Measurements from ENCODE around the gene SERTAD2.

Gene SERTAD2

DNA sequence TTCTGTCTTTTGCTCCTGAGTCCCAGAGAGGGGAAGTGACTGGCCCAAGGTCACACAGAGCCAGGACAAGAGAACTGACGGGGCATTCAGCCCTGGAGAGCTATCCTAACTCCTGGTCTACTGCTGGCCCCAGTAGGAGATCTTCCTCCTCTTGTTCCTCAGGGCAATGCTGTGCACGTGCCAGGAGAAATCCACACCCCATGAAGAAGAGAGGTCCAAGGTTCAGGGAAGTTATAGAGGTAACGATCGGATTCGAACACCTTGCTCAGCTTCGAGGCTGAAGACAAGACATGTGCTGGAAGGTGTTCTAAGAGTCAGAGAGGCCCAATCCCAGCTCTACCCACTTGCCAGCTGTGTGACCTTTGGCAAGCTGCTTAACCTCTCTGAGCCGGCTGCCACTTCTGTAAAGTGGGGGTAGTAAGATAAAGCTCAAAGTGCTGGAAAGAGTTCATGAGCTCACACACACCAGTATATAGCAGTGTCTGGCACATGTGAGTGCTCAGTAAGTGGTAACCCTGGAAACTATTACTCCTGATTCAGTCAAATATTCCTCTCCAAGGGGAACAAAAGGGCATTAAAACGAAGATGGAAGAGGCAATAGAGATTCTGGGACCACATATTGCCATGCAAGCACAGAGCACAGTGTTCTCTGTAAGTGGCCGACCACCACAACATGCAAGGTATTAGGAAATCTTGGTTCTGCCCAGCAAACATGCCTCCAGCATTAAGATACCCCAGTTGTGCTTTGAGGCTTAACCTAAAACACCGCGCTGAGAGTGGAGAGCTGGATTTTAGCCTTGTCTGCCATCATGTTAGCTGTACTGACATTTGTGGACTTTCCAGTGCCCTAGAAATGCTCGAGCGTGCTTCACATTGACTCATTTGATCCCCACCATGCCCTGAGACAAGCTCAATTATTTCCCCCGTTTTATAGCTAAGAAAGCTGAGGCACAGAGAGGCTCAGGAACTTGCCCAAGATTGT, 25.6 kb downstream of the SERTAD2 start:
- DNase-seq (ENCODE audit: low read depth): no peak

DNA sequence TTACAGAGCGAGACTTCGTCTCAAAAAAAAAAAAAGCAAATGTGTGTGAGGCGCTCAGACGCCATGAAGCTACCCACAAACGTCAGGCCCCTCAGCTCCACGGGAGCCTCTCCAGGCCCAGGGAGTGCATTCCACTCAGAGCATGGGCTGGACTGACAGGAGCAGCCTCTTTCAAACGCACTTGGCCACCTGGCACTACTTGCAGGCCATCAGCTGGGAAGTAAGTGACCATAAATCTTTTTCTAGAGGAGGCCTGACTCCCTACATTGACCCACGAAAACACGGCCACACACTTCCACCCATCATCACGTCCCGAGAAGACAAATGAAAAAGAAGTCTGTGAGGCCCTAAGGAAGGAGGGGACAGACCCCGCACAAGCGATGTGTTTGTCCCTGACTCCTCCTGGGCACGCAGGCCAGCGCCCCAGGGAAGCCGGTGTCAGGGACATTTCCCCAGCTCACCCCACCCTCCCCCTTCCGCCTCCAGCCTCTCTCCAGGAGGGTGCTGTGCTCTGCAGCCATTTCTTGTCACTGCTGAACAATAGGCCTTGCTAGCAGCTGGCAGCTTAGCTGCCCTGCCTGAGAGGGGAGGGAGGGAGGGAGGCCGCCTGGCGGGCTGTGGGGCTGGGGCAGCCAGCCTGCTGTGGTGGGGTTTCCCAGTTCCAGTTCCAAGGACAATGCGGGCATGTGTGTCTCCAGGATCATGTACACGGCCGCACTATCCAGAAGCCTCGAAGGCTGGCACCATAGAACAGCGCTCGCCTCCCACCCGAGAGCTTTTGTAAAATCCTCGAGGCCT, 26.6 kb downstream of the SERTAD2 start:
- DNase-seq (ENCODE audit: low read depth): no peak

DNA sequence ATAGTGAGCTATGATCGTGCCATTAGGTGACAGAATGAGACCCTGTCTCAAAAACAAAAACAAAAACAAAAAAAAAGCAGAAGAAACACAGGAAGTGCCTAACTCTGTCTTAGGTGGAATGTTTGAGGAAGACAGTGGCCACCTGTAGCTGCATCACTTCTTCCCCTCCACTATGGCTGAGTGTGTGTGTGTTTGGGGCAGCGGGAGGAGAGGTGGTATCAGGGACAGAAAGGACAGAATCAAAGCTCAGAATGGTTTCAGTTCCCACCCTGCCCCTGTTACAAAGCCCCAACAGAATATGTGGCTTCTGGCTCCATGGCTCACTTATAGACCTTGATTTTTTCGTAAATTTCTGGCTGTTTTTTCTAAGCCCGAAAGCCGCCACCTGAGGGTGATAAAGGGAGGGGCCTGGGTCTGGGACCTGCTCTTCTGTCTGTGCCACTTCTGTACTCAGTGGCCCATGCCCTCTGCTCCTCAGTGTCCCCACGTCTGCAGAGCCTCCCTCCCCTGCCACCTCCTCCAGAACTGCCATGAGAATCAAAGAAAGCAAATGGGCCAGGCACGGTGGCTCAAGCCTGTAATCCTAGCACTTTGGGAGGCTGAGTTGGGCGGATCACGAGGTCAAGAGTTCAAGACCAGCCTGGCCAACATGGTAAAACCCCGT, 27.4 kb downstream of the SERTAD2 start:
- DNase-seq (ENCODE audit: low read depth): no peak

DNA sequence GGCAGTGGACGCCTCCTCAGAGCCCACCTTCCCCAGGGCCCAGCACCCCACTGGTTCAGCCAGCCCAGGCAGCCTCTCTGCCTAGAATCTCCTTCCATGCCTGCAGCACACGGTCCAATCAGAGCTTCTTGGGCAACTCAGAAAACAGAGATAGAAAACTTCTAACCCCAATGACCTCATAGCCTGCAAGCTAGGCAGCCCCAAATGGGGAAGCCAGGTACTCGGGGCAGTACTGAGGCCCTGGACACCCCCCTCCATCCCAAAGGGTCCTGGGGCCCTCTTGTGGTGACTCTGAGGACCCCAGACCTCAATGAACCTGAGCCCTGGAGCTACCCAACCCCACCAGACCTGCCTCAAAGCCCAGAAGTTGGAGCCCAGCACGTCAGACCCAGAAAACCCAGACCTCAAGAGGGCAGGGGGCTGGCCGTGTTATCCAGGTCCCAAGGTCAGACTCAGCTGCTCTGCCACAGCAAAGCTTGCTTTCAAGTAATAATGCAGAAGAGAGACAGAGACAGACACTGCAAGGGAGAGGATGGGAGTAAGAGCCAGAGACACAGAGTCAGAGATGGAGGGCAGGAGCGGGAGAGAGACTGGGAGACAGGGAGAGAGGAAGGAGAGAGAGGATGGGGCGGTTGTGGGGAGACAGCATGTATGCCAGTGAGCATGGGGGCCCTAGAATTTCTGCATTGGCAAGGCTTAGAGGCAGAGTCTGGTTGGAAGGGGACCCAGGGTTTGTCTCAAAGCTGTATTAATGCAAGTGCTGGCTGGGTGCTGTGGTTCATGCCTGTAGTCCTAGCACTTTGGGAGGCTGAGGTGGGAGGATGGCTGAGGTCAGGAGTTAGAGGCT, 28.2 kb downstream of the SERTAD2 start:
- no peak for DNase-seq (ENCODE audit: low read depth)

DNA sequence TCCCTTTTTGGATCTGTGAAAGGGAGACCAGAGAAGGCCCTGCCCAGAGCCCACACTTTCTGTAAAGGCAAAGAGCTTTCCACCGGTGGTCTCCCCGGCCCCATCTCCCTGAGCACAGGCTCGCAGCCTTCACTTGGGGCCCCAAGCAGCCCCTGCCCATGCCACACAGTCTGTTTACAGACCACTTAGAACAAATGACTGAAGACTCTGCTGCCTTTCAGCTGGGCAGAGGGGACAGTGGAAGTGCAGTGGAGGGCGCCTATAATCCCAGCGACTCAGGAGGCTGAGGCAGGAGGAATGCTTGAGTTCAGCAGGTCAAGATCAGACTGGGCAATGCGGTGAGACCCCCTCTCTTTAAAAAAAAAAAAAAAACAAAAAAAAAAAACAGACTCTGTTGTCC, 28.9 kb downstream of the SERTAD2 start:
- no peak for DNase-seq (ENCODE audit: low read depth)

DNA sequence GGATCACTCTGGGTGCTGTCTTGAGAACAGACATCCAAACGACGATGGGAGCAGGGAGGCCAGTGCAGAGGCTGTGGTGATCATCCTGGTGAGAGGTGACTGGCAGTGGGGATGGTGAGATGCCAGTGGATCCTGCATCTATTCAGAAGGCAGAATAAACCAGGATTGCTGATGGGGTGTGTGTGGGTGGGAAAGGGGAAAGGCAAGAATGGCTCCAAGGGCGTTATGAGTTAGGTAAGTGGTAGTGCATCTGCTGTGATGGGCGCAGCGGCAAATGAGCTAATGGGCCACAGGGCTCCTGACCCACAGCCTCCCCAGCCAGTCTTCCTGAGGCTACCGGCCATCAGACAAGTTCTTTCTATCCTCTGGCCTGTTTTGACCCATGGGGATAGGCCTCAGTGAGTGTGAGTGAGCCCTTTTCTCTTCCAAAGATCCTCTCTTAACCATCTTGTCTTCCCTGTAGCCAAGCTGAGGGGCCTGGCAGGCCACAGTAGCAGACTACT, 29.6 kb downstream of the SERTAD2 start:
- DNase-seq (ENCODE audit: low read depth): no peak

DNA sequence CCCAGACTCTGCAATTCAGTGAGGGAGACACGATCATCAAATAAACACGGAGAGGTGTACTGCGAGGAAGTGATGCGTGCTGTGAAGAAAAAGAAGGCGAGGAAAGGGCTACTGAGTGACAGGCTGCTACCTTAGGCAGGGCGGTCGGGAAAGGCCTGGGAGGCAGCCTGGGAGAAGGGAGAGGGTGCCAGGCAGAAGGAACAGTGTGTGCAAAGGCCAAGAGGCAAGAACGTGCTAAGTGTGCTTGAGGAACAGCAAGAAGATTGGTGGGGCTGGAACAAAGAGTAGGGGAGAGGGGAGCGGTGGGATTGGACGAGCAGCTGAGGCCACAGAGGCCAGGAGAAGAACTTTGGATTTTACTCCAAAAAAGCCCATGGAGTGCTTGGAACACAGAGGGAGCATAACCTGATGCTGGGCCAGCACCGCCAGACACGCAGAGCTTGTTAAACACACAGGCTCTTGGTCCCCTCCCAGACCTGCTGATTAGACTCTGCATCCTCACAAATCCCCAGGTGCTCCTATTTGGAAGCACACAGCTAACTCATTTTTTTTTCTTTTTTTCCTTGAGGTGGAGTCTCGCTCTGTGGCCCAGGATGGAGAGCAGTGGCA, 30.4 kb downstream of the SERTAD2 start:
- no peak for DNase-seq (ENCODE audit: low read depth)

DNA sequence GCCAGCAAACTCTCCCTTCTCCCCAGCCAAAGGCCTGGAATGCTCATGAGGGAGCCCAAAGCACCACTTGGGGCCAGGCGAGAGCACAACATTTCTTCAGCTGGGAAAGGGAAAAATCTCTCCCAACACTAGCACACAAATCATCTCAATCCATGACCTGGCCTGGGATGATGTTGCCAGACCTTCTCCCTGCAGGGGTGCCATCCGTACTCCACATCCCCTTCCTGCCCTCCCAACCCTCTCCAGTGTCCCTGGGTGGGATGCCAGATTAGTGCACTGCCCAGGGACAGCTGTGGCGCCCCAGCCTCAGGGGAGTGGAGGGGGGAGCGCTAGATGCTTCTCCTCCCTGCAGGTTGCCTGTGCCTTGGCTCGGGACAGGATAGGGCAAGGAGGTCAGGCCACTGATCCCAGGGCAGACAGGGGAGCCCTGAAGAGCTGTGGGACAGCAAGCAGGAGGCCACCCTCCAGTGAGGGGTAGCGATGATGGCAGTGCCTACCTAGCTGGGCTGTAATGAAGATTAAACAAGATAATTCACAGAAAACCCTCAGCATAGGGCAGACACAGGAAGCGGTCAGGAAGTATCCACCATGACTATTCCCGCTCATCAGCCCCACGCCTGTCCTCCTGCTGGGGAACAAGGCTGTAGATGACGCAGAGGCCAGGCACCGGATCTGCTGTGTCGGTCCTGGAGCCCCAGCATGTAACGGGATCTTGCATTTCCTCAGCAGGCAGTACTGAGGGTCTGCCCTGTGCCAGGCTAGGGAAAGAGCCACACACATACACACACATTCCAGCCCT, 31.1 kb downstream of the SERTAD2 start:
- DNase-seq (ENCODE audit: low read depth): no peak

DNA sequence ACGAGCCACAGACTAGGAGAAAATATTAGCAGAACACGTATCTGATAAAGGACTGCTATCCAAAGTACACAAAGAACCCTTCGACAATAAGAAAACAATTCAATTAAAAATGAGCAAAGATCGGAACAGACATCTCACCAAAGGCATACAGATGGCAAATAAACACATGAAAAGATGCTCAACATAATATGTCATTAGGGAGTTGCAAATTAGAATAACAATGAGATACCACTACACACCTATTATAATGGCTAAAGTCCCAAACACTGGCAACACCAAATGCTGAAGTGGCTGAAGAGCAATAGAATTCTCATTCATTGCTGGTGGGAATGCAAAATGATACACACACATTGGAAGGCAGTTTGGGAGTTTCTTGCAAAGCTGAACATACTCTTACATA, 33.1 kb downstream of the SERTAD2 start:
- DNase-seq (ENCODE audit: low read depth): no peak

DNA sequence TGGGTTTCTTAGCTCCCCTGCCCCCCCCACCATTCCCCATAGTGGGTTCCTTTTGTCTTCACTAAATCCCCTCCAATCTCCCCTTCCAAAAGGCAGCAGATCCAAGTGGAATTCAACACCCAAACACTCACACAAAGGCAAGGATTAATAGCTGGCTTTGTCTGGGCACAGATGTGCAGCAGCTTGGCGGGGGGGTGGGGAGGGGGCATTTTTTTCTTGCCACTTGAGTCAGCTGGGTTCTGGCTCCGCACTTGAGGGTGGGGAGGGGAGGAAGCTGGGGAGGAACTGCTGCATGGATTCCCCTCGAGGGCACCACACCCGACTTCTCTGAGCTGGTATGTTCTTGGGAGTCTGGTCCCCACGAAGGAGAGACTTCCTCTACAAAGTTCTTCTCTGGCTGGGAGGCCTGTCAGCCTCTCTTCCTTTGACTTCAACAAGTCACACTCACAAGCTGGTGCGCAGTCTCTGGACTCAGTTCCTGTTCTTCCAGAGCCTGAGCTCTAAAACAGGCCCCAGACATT, 36.0 kb downstream of the SERTAD2 start:
- no peak for DNase-seq (ENCODE audit: low read depth)

DNA sequence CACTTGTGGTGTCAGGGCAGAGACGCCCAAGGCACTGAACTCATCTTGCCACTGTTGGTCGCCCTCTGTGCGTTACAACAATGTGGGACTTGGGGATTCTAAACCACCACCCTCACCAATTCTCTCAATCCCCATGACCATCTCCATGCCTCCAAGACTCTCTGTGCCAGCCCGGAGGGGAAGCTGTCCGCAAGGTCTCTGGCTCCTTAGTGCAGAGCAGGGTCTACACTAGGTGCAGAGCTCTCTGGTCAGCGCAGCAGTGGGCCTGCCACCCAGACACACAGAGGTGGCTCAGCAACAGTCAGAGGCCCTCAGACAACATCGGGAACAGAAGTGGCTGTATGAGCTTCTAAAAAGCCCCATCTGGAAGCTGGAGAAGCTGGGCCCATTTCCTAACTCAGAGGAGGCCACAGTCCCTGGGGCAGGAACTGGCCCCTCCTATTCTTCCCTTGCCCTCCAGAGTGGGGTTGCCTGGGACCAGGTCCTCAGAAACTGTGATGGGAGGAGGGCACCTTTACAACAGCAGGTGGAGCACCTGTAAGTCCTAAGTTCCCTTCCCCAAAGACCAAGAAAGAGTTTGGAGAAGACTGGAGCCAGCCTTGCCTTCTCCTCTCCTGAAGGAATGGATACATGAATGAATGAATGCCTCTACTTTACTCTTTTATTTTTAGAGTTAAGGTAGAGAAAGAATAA, 37.7 kb downstream of the SERTAD2 start:
- DNase-seq (ENCODE audit: low read depth): no peak

DNA sequence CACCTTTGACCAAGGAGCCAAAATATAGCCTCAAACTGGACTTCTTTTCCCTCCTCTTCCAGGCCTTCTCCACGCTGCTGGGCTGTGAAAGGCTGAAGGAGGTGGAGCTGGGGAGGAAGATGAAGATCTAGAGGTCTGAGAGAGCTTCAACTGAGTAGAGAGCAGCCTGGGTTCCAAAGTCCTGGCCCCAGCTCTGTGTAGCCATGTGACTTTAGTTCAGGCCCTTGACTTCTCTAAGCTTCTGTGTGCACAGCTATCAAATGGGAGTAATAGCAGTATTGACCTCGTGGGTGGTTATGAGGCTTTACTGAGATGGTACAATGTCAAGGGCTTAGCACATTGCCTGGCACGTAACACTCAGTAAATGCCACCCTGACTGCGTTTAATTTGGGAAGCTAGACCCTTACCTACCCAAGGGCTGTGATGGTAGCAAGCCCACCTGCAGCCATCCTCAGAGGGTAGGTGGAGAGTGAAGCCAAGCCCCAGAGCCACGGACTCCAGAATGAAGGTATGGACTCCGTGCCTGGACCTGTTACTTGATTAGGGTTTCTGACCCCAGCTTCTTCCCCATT, 38.4 kb downstream of the SERTAD2 start:
- DNase-seq (ENCODE audit: low read depth): no peak

DNA sequence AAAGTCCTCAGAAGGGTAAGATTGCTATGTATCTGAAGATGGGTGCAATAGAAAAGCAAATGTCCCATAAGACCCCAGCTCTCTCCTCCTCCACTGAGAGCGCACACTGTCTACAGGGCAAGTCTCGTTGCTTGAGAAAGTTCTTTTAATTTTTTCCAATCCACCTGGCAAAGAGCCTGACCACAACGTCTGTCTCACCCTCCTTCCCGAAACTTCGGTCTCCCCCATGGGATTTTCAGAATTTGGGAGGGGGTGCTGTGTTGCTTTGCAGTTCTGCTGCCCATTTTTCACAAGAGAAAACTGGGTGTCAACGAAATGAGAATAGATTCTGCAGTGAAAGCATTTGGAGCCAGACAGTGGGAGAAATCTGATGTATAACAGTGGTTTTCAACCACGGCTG, 40.4 kb downstream of the SERTAD2 start:
- no peak for DNase-seq (ENCODE audit: low read depth)

DNA sequence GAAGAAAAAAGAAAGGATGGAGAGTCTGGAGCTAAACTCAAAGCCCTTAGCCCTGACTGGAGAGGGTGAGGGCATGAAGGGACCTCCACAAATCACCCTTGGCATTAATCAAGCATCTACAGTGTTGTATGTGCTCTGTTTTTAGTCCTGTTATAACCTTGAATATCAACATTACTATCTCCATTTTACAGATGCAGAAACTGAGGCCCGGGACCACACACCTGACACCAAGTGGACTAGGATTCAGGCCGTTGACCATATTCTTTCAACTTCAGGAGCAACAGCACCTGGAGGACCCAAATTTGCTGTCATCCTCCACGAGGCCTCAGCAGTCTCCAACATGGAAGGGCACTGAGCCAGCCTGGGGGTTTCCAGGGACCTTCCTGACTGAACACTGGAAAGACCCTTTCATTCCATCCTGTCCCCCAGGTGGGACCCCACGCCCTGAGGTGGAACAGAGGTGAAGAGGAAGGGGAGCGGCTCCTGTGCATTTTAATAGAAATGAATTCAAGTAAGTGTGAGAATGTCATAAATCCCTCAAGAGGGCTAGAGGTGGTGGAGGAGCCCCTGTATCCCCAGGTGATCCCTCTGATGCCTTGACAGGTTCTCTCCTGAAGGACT, 41.0 kb downstream of the SERTAD2 start:
- no peak for DNase-seq (ENCODE audit: low read depth)

DNA sequence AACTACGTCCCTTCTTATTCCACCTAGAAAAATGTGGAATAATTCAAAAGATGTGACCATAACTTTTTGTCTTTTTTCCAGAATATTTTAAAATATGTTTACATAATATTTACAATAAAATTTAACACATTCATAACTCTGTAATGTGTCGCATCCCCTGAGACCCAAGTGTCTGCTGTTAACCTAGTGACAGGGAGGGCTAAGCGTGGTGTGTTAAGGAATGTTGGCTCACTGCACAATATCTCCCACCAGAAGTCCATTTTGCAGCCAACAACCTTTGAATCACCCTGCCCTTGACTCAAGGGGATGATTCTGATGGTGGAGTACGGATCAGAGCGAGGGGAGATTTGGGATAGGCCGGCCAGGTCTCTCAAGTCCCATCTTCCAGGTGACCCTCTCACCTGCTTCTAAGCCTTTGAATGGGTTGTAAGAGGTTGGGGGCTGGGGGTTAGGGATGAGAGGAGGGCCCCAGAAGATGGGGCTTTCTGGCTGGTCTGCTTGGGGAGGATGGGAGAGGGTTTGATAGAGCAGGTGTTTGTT, 43.3 kb downstream of the SERTAD2 start:
- DNase-seq (ENCODE audit: low read depth): no peak

DNA sequence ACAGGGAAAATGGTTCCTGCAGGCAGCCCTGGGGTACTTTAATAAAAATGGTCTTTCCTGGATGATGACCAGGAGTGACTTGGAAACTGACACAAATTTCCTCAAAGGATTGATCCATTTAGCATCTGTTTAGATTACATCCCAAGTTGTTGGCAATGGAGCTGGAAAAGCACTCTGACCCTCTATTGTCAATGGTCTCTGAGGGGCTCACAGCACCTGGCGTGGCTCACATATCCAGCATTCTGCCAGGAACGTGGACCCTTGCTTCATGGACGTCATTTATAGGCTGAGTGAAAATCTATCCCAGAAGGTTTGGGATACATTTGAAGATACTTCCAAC, 43.8 kb downstream of the SERTAD2 start:
- DNase-seq (ENCODE audit: low read depth): no peak

DNA sequence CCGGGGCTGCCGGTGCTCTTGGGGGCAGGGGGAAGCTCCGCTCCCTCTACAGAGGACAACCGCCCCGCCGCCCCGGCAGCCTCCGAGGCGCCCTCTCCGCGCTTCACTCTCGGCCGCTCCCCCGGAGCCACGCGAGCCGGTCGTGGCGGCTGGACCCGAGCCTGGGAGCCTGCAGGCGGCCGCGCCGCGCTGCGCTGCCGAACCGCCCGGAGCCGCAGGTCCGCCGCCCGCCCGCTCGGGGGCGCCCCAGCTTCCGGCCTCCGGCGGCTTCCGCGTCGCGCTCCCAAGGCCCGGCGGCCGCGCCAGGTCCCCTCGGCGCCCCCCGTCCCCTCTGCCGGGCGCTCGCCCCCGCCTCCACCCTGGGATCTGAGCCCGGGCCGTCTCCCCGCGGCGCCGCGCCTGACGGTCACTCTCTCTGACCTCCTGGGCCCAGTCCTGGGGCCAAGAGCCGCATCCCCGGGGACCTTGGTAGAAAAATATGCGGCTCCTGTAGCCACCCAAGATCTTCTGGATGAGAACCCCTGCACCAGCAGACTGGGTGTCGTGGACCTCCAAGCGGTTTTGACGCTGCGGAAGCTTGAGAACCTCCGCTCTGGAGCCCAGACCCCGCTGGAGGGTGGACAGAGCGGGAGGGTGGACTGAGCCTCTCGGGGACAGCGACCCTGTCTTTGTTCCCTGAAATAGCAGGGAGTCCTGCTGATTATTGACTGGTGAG, 44.3 kb downstream of the SERTAD2 start:
- peak; percentile 17 for DNase-seq (ENCODE audit: low read depth)

DNA sequence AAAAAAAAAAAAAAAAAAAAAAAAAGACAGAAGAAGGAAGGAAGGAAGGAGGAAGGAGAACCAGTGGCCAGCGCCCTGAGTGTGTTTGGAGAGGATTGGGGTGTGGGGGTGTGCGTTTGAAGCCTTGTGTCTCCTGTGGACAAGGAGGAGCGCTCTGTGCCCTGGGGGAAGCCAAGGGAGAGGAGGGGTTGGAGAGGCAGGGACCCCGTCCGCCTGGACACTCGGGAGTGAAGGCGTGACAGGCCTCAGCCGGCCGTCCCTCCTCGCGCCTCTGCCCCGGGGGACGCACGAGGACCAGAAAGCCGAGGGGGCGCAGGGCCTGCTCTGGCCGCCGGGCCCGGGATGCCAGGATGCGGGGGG, 44.9 kb downstream of the SERTAD2 start:
- DNase-seq (ENCODE audit: low read depth): no peak
